ENCODE data around the gene MCM7.

The MCM7 gene

GRCh38 chr7:100122568-100122967 lies 21.4 kb upstream of the MCM7 start:
- DNase-seq (ENCODE audit: low spot score) = no peak

GRCh38 chr7:100122067-100122466 lies 20.9 kb upstream of the MCM7 start:
- no peak for DNase-seq (ENCODE audit: low spot score)

GRCh38 chr7:100120733-100121036 lies 19.5 kb upstream of the MCM7 start:
- DNase-seq (ENCODE audit: low spot score) = no peak

- peak; percentile 73 for DNase-seq (ENCODE audit: low spot score)
Observed at GRCh38 chr7:100119970-100120732, 19.0 kb upstream of the MCM7 start.

GRCh38 chr7:100119072-100119969 lies 18.1 kb upstream of the MCM7 start, which contains the start of the genes CNPY4 and TAF6:
CNPY4 (plus strand) TSS chr7:100119634; CDS start chr7:100119745, 111 bp downstream.
TAF6 (minus strand) TSS chr7:100119358; CDS start chr7:100114209, 5,149 bp downstream.
- DNase-seq (ENCODE audit: low spot score) = peak; percentile 99

- DNase-seq (ENCODE audit: low spot score) = no peak
Observed at GRCh38 chr7:100118388-100119071, 17.3 kb upstream of the MCM7 start.

- DNase-seq (ENCODE audit: low spot score) = no peak
Observed at GRCh38 chr7:100115026-100115425, 13.8 kb upstream of the MCM7 start.

- DNase-seq (ENCODE audit: low spot score) = no peak
Observed at GRCh38 chr7:100111914-100112313, 10.7 kb upstream of the MCM7 start.

GRCh38 chr7:100111156-100111555 lies 10.0 kb upstream of the MCM7 start:
- DNase-seq (ENCODE audit: low spot score) = no peak

- no peak for DNase-seq (ENCODE audit: low spot score)
Observed at GRCh38 chr7:100109521-100110163, 8.4 kb upstream of the MCM7 start.

GRCh38 chr7:100107890-100108289 lies 6.7 kb upstream of the MCM7 start:
- no peak for DNase-seq (ENCODE audit: low spot score)

- no peak for DNase-seq (ENCODE audit: low spot score)
Observed at GRCh38 chr7:100107125-100107737, 6.0 kb upstream of the MCM7 start.

GRCh38 chr7:100106633-100107032 lies 5.4 kb upstream of the MCM7 start:
- no peak for DNase-seq (ENCODE audit: low spot score)

GRCh38 chr7:100105534-100105933 lies 4.3 kb upstream of the MCM7 start:
- DNase-seq (ENCODE audit: low spot score) = no peak

GRCh38 chr7:100102950-100103840 lies 2.0 kb upstream of the MCM7 start:
- no peak for DNase-seq (ENCODE audit: low spot score)

GRCh38 chr7:100100420-100101015 lies 679 bp downstream of the MCM7 start:
- DNase-seq (ENCODE audit: low spot score) = peak; percentile 97

GRCh38 chr7:100099452-100099851 lies 1.7 kb downstream of the MCM7 start:
- DNase-seq (ENCODE audit: low spot score) = no peak

GRCh38 chr7:100098913-100099312 lies 2.3 kb downstream of the MCM7 start:
- DNase-seq (ENCODE audit: low spot score) = no peak

- no peak for DNase-seq (ENCODE audit: low spot score)
Observed at GRCh38 chr7:100095704-100096103, 5.5 kb downstream of the MCM7 start.

- no peak for DNase-seq (ENCODE audit: low spot score)
Observed at GRCh38 chr7:100095289-100095688, 5.9 kb downstream of the MCM7 start.

Data from GM03348 (cell line).